PC-9 (cell line): Measurements from ENCODE around the gene SFSWAP. TPM values are rescaled to one million over a fixed set of nuclear protein-coding genes. Genes with fewer than 3 reads are reported as not detected.

Experiments used
- BruUV-seq: library from RNA; stranded (reverse); fragments of 400-500 nt; replicated peaks from 2 replicates; lab custom pipeline; 2021; lab: Mats Ljungman, UMichigan
- CTCF ChIA-PET: fragments of 300-600 bp; sonication (Branson Sonifier 250); formaldehyde crosslinking; loops from one replicate; lab custom pipeline; 2022; ENCODE audit warnings: antibody characterized with exemption; lab: Charles Lee
- POLR2A ChIA-PET: fragments of 300-600 bp; sonication (Branson Sonifier 250); formaldehyde crosslinking; loops from one replicate; lab custom pipeline; 2022; ENCODE audit warnings: antibody characterized with exemption; ENCODE audit not compliant: unreplicated experiment; lab: Charles Lee
- DNase-seq, 2 experiments: peaks; one replicate each; pipeline versions ENCODE4 v3.0.0 to v3.0.0-alpha.2; 2015 to 2022; ENCODE audit warnings: mixed read lengths in 1 of 2
- H2AFZ ChIP-seq: fragments of 200-600 bp; sonication (generic); 2 replicates; pipeline ENCODE4 v1.8.1; 2017; ENCODE audit warnings: antibody characterized with exemption
- H3F3A ChIP-seq: fragments of 200-600 bp; sonication (generic); 2 replicates; pipeline ENCODE4 v1.8.1; 2017; ENCODE audit warnings: antibody characterized with exemption, mild to moderate bottlenecking, low read depth; ENCODE audit not compliant: insufficient read depth
- H3K27ac ChIP-seq: fragments of 200-600 bp; sonication (generic); 2 replicates; pipeline ENCODE4 v1.6.1; 2016; ENCODE audit warnings: mixed run types
- H3K27me3 ChIP-seq: fragments of 200-600 bp; sonication (generic); 2 replicates; pipeline ENCODE4 v1.6.1; 2016; ENCODE audit warnings: low read depth, mixed run types; ENCODE audit not compliant: insufficient read depth
- H3K36me3 ChIP-seq: fragments of 200-600 bp; sonication (generic); 2 replicates; pipeline ENCODE4 v1.6.1; 2016; ENCODE audit warnings: low read depth, mixed run types
- H3K4me1 ChIP-seq: fragments of 200-600 bp; sonication (generic); replicated peaks from 2 replicates; pipeline ENCODE4 v1.6.1; 2016; ENCODE audit warnings: mixed run types; ENCODE audit not compliant: insufficient read depth
- H3K4me2 ChIP-seq: fragments of 200-600 bp; sonication (generic); 2 replicates; pipeline ENCODE4 v1.6.1; 2017; ENCODE audit warnings: mixed run types
- H3K4me3 ChIP-seq: fragments of 200-600 bp; sonication (generic); 2 replicates; pipeline ENCODE4 v1.6.1; 2016; ENCODE audit warnings: mixed run types
- H3K79me2 ChIP-seq: fragments of 200-600 bp; sonication (generic); 2 replicates; pipeline ENCODE4 v1.6.1; 2017; ENCODE audit warnings: low read depth, mixed run types
- H3K9me2 ChIP-seq: fragments of 200-600 bp; sonication (generic); 2 replicates; pipeline ENCODE4 v1.8.1; 2017; ENCODE audit warnings: mild to moderate bottlenecking; ENCODE audit not compliant: insufficient read depth
- H3K9me3 ChIP-seq: fragments of 200-600 bp; sonication (generic); 2 replicates; pipeline ENCODE4 v1.8.1; 2016; ENCODE audit warnings: low read depth; ENCODE audit not compliant: insufficient read depth
- H4K20me1 ChIP-seq: fragments of 200-600 bp; sonication (generic); 2 replicates; pipeline ENCODE4 v1.8.1; 2017; ENCODE audit not compliant: insufficient read depth
- CTCF ChIP-seq: fragments of 200-600 bp; sonication (generic); conservative IDR thresholded peaks from 2 replicates; pipeline ENCODE4 v1.6.1; 2017; ENCODE audit warnings: mixed run types, antibody characterized with exemption, mild to moderate bottlenecking, moderate library complexity
- EZH2 ChIP-seq: fragments of 200-600 bp; sonication (generic); IDR thresholded peaks from 2 replicates; pipeline ENCODE4 v1.8.0; 2017; ENCODE audit warnings: antibody characterized with exemption, low read depth
- intact Hi-C: fragments of 100-400 bp; cut with micrococcal nuclease; formaldehyde crosslinking; loops from one replicate; pipeline ENCODE4 v1.10.0; 2022; ENCODE audit not compliant: unreplicated experiment
- total RNA-seq: library from RNA; stranded (reverse); gene quantifications from 2 replicates; pipeline ENCODE4 v1.2.3, GENCODE V29; 2021

SFSWAP gene
- total RNA-seq, 1 experiment from 2014 or later, result 40.7 TPM

DNA sequence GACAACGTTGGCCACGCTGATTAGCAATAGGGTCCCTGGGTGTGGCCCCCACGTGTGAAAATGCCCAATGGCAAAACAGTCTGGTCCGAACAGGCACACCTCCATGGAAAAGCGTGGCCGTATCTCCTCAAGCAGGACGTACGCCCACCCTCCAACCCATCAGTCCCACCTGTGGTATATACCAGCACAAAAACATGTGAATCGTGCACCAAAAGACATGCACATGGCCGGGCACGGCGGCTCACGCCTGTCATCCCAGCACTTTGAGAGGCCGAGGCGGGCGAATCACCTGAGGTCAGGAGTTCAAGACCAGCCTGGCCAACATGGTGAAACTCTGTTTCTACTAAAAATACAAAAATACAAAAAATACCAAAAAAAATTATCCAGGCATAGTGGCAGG, 14.9 kb upstream of the SFSWAP start:
- peaks cover 71% of the 10 kb centered on the region for H3K27me3 ChIP-seq
- H2AFZ ChIP-seq, result no peak overlapping the region
- H3K4me3 ChIP-seq, result no peak overlapping the region
- intact Hi-C loops, result no loop called here
- POLR2A ChIA-PET, result no interaction called here
- H3K79me2 ChIP-seq, result no peaks in the 10 kb centered on the region
- no peaks in the 10 kb centered on the region for H4K20me1 ChIP-seq
- H3K9me2 ChIP-seq, result no peaks in the 10 kb centered on the region
- no peaks in the 10 kb centered on the region for H3F3A ChIP-seq
- TF ChIP-seq EZH2 (no peak), CTCF (no peak)
- BruUV-seq, result no TSS peak
- H3K36me3 ChIP-seq, result no peaks in the 10 kb centered on the region
- peaks cover 5% of the 10 kb centered on the region for H3K4me1 ChIP-seq
- H3K9me3 ChIP-seq, result no peaks in the 10 kb centered on the region
- H3K27ac ChIP-seq, result no peak overlapping the region
- no peak for DNase-seq
- CTCF ChIA-PET, result no interaction called here
- H3K4me2 ChIP-seq, result no peak overlapping the region

- no peak overlapping the region for H3K27ac ChIP-seq
- H4K20me1 ChIP-seq, result no peaks in the 10 kb centered on the region
- no peaks in the 10 kb centered on the region for H3K9me2 ChIP-seq
- H3F3A ChIP-seq, result no peaks in the 10 kb centered on the region
- no TSS peak for BruUV-seq
- H2AFZ ChIP-seq, result no peak overlapping the region
- DNase-seq, result no peak
- no peaks in the 10 kb centered on the region for H3K36me3 ChIP-seq
- CTCF ChIA-PET, result no interaction called here
- intact Hi-C loops, result no loop called here
- no peak for TF ChIP-seq EZH2
- TF ChIP-seq CTCF, result no peak
- H3K4me1 ChIP-seq, result peaks cover 5% of the 10 kb centered on the region
- no peak overlapping the region for H3K4me3 ChIP-seq
- no peaks in the 10 kb centered on the region for H3K9me3 ChIP-seq
- H3K27me3 ChIP-seq, result peaks cover 57% of the 10 kb centered on the region
- no peaks in the 10 kb centered on the region for H3K79me2 ChIP-seq
- POLR2A ChIA-PET, result no interaction called here
- no peak overlapping the region for H3K4me2 ChIP-seq
Measured at GRCh38 chr12:131698286-131698685, 12.6 kb upstream of the SFSWAP start.

GRCh38 chr12:131699434-131699833, 11.5 kb upstream of the SFSWAP start:
- Histone ChIP-seq H3K36me3 (no peaks in the 10 kb centered on the region), H3F3A (no peaks in the 10 kb centered on the region), H3K79me2 (no peaks in the 10 kb centered on the region), H2AFZ (no peak overlapping the region), H3K4me3 (no peak overlapping the region), H3K27ac (no peak overlapping the region), H3K27me3 (peaks cover 51% of the 10 kb centered on the region; the same call in 1 of the 2 replicates), H3K9me2 (no peaks in the 10 kb centered on the region), H3K4me2 (peak overlapping the region; percentile 10; the same call in 1 of the 2 replicates), H3K9me3 (0 out of 2 replicates have a peak, but pooled peaks cover under 1% of the 10 kb centered on the region), H4K20me1 (no peaks in the 10 kb centered on the region), H3K4me1 (peaks cover 5% of the 10 kb centered on the region)
- TF ChIP-seq EZH2 (no peak), CTCF (no peak)
- no peak for DNase-seq
- no TSS peak for BruUV-seq
- CTCF ChIA-PET, result no interaction called here
- intact Hi-C loops, result no loop called here
- POLR2A ChIA-PET, result no interaction called here
